HG03565 (cell line): Measurements from ENCODE around the gene SLC22A23.
"Not testable (repeated sequence)": the region's sequence is repeated elsewhere in the genome, so short reads cannot be mapped to it uniquely, and the experiment has no call there.

Experiments used
- ATAC-seq: cut with Tn5 transposase; IDR thresholded peaks from one replicate; pipeline ENCODE4 v1.9.1; 2021; ENCODE audit warnings: mild to moderate bottlenecking, moderate library complexity; ENCODE audit not compliant: unreplicated experiment

The SLC22A23 gene

DNA sequence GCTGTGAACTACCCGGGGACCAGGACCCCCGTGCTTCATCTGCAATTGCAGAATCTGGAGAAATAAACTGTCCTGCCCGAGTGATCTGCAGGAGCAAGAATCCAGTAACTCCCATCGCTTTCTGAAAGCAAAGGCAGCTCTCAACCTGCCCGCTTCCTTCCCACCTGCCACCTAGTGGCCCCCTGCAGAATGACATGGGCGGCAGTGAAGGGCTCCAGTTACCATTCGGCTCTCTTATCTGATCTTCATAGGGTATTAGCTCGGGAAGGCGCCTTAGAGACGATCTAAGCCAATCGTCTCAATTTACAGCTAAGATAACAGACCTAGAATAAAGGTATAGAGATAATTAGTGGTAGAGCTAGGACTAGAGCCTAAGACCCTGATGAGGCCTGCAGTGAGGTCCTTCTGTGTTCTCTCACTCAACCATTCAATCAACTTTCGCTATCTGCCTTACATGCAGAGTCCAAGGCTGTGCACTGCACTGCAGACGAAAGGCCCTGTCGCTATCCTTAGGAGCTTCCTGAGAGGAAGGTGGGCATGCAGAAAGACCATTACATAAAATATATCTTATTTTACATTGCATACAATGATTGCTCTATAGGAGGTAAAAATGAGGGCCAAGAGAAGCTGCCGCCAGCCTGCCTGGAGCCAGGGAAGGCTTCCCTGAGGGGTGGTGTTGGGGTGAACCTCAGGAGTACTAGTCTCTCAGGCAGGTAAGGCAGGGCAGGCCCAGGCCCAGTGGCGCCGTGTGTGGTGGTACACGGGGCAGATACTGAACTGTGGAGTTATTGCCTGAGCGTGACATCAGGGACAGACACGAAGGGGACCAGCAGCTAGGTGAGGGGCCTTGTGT is 205.2 kb downstream of the SLC22A23 start:
- ATAC-seq = peak; percentile 56

DNA sequence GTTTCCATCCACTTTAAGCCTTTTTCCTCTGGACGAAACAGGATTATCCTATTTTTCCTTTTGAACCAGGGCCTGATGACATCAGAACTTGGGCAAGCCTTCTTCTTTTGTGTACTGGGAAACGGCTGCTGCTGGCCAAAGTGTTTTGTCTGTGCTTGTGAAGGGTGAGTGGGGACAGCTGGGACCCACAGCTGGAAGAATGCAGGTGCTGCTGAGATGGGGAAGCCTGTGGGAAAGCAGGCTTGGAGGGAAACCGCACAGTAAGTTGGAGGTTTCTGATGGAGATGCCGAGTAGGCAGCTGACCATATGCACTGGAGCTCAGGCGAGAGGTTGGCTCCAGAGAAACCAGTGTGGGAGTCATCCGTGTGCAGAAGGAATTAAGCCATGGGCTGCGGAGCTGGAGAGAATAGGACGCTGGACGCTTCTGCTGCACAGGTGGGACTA is 206.6 kb downstream of the SLC22A23 start:
- no peak for ATAC-seq

DNA sequence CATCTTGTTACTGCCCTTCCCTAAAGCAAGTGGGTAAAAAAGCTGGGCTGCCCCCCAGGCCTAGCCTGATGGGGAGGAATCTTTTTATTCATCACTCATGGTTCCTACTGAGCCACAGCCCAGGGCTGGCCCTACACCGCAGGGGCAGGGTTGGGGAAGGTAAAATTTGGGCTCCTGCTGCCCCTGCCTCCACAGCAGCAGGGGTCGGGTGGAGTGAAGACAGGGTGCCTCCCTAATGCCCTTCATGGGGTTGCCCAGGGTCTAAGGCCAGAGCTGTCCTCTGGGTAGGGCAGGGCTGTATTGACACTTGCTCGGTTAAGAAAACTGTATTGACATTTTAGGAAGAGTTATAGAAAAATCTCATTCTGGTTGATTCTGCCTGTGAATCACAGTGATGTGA is 207.0 kb downstream of the SLC22A23 start:
- no peak for ATAC-seq

DNA sequence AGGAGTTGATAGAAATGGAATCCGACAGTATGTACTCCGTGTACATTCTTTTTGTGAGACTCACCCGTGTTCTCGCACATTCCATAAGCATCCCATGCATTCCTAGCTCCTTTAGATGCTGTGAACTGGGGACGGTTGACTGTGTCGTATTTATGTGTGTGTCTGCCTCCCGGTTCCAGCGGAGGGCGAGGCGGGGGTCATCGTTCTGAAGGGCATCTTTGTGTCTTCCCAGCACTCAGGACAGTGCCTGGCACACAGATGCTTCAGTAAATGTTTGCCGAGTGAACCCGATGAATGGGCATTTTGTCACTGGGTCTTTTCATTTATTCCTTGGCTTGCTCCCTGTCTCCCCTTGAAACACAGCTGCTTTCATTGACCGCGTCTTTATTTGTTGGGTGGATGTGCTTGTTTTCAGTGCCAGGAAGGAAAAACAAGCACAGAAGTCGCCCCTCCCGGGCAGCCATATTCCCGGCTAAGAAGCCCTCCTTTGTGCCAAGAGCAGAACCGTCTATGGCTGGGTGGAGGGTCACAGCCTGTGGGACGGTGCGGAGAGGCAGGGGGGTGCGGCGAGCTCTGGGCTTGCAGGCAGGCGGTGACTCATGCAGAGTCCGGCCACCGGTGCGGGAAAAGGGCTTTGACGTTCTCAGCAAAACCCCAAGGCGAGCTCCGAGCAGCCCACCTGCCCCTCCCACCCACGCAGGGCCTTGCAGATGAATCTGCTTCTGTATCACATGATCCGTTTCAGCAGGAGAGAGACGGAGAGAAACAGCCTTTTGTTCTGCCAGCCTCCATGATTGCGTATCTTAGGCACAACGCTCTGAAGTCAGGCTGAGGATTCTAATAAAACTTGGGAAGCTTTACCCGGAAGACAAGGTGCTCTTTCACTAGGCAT is 209.3 kb downstream of the SLC22A23 start:
- ATAC-seq = no peak

DNA sequence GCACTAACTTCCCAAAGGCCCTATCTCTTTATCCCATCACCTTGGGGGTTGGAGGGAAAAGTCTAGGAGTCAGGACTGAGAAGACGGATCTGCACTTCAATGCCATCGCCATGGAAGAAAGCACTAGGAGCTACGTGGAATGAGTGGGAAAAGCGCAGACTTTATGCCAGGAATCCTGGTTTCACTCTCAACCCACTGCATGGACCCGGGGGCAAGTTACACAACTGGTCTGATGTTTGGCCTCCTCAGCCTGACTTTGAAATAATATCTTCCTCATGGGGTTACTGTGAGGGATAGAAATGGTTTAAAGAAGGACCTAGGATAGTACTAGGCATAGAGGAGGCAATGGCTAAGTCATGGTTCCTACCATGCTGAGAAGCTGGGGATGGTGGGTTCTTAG is 211.6 kb downstream of the SLC22A23 start:
- ATAC-seq = no peak

DNA sequence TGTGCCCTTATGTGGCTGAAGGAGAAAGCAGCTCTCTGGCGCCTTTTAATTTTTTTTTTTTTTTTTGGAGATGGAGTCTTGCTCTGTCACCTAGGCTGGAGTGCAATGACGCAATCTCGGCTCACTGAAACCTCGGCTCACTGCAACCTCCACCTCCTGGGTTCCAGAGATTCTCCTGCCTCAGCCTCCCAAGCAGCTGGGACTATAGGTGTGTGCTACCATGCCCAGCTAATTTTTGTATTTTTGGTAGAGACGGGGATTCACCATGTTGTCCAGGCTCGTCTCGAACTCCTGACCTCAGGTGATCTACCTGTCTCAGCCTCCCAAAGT is 212.1 kb downstream of the SLC22A23 start:
- ATAC-seq = not testable (repeated sequence)

DNA sequence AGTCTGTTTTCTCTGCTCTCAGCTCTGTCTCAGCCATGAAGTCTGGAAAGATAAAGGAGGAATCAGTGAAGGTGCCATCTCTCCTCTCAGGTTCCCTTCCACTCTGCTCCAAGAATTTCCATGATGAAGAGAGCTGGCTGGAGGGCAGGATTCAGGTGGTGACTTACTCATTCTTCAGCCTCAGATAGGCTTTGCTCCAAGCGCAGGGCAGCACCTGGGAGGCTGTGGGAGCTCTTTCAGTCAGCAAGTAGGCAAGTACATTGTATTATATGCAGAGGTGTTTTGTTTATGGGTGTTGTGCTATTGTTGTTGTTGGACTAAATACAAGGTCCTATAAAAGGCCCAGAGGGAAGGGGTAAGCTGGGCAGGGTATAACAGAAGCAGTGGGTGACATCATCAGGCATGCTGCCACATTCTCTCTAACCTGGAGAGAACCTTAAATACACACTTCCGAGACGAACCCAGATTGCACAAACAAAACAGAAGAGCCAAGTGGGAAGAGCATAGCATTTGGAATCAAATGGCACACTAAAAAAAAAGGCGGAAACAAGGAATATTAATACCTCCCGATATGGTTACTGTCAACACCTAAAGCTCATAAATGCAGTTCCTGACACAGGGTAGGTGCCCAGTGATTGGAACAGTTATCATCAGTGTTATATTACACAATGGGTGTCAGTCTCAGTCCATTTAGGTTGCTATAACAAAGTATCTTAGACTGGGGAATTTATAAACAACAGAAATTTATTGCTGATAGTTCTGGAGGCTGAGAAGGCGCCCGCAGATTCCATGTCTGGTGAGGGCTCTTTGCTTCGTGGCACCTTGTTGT is 212.6 kb downstream of the SLC22A23 start:
- no peak for ATAC-seq

DNA sequence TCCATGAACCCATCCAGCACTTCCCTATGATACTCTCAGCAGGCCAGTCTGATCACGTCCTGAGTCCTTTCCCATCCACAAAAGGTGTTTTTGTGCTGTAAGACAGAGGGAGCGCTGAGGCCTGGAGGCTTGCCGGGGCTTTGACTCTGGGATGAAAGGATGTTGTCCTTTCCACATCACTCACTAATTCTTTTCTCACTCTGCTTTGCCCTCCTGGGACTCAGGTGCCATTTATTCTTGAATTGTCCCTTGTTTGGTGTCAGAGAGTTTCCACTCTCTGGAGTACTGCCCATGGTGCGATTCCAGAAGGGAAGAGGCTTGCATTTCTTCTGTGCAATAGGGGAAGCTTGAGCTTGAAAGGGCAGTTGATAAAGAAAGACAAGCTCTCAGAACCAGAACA is 214.1 kb downstream of the SLC22A23 start:
- no peak for ATAC-seq

DNA sequence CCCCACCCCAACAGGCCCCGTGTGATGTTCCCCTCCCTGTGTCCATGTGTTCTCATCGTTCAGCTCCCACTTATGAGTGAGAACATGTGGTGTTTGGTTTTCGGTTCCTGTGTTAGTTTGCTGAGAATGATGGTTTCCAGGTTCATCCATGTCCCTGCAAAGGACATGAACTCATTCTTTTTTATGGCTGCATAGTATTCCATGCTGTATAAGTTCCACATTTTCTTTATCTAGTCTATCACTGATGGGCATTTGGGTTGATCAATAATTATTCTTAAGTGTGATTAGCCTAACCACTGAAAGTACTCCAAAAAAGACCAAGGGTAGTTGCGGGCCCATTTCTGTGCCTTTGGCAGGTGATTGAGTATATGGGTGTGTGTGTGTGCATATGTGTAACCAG is 215.1 kb downstream of the SLC22A23 start:
- ATAC-seq = not testable (repeated sequence)

DNA sequence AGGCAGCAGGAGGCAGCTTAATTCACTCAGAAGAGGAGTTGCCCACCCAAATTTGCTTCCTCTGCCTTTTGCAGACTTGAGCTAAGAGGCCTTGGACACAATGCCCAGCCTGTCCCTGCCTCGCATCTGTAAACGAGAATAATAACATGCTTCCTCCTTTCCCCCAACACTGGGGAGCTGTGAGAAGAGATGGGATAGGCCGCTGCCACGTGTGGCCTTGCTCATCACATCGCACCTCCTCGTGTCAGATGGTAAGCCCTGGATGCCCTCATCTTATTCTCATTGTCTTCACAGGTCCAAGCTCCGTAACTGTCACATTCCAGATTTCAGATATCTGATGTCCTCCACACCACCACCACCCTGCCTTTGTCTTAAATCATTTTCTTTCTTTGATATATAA is 216.3 kb downstream of the SLC22A23 start:
- ATAC-seq = no peak

DNA sequence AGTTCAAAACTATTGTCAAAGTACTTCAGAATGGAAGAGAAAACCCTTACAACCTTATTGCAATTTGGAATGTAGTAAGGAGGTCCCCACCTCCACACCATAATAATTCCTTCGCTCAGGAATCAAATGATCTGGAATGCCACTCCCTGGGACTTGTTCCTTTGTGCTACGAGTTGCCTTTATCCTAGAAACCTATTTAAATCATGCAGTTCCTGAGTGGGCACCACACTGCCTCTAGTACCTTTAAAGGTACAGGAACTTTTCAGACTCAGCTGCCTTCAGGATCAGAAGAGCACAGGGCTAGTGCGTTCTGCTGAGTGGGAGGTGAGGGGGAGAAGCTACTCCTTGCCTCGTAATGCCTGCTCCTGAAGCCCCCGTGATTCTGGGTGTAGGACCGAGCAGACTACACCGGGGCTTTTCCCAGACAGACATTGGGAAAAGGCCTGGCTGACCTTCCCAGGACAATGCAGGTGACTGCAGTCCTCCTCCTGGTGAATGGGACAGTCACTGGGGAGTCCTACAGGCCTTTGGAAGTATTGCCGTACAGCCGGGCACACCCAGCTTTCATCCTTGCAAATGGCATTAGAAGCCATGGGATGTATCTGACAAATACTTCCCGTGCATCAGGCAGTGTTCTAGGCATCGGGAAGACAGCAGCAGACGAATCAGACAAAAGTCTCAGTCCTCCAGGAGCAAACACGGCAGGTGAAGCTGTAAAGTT is 217.6 kb downstream of the SLC22A23 start:
- no peak for ATAC-seq

DNA sequence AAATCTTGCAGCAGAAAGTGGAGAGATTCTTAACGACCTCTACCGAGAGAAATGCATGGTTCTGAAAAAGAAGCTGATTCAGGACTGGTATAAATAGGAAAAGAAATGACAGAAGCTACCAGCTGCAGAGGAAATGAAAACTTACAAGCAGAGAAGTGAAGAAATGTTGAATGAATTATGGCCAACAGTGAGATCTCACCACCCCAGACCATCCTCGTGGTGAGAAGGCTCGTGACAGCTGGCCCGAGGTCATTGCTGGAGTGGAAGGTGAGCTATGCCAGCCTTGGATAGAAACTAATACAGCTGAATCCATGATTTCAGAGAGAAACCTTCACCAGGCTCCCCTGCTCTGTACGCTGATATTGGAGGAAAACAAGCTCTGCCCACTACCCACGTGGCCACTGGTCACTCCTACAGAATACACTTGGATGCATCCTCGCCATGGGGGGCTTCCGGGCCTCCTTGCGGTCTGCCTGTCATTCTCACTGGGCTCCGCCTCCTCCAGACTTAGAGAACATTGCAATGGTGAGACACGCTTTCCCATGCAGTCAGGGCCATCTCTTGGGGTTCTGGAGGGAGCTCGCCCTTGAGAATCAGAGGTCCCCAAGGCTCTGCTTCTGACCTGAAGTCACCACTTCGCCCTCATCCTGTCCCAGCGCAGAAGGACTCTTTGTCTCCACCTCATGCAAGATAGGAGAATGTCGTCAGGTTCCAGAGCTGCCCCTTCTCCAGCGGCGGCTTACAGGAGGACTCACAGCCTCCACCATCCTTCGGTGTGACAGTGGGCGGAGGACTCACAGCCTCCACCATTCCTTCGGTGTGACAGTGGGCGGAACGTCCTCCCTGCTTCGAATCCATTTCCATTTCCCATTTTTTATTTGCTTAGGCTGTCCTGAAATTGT is 218.8 kb downstream of the SLC22A23 start:
- ATAC-seq = no peak

DNA sequence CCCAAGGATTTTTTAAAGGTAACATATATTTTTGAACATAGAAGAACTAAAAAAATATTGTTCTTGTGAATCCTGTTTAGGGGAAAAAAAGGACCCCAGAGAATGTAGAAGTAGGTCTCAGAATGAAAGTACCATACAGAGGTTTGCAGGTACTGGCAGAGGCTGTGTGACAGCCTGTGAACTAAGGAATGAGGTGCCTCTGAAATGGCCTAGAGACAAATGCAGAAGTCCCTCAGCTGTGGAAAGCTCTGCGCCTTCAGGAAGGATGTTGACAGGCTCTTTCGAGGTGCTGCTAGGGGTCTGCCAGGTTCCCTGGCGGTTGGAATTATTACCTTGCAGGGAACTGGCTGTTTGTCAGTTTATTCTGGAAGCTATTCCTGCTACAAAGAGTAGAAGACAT is 220.8 kb downstream of the SLC22A23 start:
- no peak for ATAC-seq

DNA sequence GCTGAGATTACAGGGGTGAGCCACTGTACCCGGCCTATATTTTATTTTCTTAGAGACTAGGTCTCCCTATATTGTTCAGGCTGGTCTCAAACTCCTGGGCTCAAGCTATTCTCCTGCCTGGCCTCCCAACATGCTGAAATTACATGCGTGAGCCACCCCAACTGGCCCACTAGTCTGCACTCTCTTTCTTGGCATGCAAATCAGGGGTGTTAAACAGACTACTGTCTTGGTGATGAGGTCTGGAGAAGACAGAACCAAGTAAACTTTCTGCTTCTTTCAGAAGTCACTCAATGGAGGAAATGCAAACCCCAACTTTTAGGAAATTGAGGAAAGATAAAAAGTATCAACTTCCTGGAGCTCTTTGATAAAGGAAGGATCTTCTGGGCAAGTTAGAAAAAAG is 221.4 kb downstream of the SLC22A23 start:
- no peak for ATAC-seq

DNA sequence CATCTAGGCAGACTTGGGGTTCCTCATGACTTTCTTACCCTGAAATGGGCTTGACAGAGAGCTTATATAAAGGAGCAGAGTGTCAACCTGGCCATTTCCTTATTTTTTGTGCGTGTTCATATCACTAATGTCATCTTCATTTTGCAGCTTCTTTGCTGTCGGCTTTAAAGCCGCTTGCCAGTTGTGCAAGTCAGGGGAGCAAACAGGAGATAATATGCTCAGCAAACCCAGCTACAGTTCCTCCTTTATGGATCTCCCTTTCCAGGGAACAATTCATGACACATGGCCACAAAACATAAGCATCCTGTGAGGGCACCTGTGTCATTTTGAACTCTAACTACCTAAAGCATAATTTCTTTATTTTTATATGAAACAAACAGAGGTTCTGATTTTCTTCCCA is 222.9 kb downstream of the SLC22A23 start:
- no peak for ATAC-seq

DNA sequence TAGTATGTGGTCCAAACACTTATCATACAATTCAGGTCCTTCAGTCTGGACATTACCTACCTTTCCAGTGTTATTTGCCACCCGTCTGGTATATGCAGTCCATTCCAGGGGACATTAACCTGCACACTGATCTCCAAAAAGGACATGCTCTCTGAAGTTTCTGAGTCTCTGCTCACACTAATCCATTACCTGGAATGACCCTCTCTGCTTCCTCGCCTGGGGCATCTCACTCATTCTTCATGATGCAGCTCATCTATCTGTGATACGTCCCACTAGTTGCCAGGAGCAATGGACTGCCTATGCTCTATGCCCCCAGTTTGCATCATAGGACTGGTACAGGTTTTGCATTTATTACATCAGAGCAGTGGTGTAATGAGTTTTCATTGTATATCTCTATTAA is 223.5 kb downstream of the SLC22A23 start:
- no peak for ATAC-seq

DNA sequence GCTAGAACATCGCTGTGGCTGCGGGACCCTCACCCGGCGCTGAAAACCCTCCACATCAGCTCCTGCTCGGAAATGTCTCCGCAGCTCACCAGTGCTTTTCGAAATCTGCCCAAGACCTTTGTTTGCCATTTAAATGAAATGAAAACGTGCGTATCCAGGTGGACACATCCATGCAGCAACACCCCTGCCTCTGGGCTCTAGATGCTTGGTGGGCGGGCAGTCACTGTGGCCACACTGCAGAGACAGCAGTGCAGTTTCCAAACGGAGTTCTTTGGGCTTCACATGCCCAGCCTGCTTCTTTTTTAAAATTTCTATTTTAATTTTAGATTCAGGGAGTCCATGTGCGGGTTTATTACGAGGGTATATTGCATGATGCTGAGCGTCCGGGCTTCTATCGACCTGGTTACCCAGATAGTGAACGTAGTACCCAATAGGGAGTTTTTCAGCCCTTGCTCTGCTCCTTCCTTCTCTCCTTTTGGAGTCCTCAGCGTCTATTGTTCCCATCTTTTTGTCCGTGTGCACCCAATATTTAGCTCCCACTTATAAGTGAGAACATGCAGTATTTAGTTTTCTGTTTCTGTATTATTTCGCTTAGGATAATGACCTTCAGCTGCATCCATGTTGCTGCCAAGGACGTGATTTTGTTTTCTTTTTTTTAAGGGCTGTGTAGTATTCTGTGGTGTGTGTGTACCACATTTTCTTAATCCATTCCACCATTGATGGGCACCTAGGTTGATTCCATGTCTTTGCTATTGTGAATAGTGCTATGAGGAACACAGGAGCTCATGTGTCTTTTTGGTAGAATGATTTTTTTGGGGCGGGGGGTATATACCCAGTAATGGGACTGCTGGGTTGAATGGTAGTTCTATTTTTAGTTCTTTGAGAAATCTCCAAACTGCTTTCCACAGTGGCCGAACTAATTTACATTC is 224.6 kb downstream of the SLC22A23 start:
- ATAC-seq = no peak

DNA sequence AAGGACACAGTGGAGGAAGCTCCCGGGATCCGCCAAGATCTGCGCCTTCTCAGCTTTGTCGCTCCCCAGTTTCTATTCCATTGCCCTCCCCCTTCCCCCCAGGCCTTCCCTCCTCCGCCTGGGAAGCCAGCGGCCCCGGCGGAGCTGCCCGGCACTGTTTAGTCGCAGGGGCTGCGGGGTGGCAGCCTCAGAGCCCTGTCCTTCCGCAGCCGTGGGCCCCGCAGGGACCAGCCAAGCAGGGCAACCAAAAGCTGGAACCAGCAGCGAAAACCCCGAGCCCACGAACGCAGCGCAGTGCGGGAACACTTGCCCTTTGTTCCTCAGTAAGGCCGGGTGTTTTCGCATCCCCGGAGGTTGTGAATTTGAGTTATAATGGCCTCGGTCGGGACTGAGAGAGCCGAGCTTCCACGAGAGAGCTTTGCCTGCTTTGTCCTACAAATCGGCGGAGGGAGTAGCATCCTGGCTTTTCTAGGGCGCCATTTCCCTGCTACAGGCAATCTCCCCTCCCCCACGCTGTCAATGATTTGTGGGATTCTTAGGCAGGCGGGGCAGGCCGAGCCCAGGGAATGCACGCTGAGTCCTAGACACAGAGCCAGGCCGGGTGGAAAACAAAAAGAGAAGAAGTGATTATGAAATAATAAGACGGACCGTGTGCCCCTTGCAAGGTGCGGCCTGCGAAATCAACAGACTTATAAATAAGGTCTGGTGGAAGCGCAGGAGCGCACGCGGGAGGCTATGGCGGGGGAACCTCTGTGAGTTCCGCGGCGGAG is 225.4 kb downstream of the SLC22A23 start:
- ATAC-seq = no peak
